DMS79 treated with DMSO at 0.1 percent for 48 hours (cell line): Measurements from ENCODE around the gene MICALL1.

Experiments
- DNase-seq: peaks from one replicate; lab custom pipeline; 2025; lab: John Stamatoyannopoulos, UW

The MICALL1 gene

DNA sequence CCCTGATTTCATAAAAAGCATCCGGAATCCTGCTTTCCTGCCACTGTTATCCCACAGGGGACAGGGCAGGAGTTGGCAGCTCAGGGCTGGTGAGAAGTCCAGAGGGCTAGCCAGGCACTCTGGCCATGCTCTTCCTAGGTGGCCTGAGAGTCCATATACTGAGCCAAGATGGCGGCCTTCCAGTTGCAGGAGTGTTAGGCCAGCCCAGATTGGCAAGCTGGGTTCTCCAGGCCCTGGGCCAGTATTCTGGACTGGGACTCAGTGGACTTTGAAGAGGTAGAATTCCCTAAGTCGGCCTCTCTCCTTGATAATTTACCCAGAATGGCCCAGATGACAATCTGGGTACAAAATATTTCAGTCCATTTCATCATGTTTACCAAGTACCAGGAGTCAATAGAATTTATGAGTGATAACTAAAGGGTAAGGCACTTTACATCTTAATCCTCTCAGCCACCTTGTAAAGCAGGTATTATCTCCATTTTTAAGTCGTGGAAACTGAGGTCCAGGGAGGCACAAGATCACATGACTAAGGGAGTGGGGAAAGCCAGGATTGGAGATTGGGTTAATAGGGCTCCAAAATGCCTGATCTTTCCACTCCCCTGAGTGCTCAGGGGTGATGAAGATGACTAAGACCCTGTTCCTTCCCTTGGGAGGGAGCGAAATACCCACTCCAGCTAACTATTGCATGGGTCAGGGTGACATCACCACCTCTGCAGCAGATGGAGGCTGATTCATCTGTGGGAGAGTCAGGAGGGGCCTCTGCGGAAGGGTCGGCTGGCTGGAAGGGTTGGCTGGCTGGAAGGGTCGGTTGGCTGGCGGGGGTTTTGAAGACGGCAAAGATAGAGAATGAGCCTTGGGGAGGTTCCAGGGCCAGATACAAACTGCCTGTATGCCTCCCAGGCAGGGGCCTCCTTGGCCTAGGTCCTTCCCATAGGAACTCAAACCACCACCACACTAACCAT, 1.2 kb upstream of the MICALL1 start:
- no peak for DNase-seq

DNA sequence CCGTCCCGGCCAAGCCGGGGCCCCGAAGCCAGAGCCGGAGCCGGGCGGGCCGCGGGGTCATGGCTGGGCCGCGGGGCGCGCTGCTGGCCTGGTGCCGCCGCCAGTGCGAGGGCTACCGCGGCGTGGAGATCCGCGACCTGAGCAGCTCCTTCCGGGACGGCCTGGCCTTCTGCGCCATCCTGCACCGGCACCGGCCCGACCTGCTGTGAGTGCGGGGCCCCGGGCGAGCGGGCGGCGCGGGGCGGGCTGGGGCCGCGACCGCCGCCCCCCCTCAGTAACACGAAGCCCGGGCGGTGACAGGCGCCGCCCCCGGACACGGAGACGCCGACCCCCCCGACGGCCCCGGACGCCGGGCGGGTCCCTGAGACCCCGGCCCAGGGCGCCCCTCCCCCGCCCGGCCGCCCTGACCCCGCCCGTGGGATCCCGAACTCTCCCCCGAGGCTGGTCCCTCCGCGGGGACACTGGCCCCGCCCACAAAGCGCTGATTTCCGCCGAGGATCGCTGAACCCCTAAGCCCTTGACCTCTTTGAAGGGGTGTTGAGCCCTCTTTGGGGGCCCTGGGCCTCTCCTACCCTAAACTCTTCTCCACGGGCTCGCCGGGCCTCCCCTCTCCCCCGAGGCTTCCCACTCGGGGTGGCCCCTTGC, 389 bp downstream of the MICALL1 start:
- no peak for DNase-seq

DNA sequence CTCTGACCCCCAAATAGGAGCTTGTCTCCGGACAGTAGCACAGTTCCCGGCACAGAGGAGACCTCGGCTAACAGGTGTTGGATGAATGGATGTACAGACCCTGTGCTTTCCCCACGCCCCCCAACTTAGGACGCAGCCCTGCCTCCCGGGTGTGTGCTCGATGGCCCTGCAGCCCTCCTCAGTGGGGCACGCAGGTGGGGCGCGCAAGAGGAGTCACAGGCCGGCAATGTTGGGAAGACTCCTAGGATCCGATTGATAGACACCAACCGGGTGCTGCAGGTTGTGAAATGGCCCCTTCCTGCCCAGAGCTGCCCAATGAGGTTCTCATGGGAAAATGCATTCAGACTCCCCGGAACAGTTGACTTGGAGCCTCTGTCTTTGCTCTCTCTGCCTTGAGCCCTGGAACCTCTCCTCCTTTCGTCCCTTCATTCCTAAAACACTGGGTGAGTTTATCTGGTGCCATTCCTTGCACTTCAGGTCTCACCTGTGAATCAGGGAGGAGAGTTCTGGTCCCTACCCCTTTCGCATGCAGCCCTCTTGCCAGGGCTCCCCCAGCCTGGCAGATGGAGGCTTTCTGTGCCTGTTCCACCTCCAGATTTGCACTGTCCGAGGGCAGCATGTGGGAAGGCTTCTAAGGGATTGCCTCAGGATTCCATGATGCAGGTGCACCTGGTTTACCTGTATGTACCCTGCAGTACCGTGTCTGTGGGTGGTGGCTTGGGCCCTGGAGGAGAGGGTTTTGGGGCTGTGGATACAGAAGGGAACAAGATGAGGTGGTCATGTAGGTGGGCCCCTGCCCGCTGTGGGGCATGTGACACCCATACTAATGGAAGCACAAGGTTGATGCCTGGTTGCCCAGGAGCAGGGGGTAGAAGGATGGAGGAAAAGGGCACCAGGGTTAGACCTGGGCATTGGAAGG, 1.2 kb downstream of the MICALL1 start:
- no peak for DNase-seq

DNA sequence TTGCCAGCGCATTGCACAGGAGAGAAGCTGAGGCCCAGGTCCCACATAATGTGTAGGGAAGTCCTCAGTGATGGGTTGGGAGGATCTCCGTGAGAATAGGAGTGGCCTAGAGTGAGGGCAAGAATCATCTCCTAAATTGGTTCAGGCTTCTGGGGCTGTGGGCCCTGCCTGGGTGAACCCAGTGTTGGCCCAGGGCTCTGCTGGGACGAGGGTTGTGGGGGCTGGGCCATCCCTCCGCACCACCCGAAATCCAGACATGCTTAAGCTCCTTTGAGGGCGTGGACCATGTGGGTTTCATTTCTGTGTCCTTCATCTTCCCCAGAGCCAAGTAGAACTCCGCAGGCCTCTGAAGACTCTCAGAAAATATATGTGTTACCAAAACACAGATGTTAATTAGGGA, 3.7 kb downstream of the MICALL1 start:
- no peak for DNase-seq

DNA sequence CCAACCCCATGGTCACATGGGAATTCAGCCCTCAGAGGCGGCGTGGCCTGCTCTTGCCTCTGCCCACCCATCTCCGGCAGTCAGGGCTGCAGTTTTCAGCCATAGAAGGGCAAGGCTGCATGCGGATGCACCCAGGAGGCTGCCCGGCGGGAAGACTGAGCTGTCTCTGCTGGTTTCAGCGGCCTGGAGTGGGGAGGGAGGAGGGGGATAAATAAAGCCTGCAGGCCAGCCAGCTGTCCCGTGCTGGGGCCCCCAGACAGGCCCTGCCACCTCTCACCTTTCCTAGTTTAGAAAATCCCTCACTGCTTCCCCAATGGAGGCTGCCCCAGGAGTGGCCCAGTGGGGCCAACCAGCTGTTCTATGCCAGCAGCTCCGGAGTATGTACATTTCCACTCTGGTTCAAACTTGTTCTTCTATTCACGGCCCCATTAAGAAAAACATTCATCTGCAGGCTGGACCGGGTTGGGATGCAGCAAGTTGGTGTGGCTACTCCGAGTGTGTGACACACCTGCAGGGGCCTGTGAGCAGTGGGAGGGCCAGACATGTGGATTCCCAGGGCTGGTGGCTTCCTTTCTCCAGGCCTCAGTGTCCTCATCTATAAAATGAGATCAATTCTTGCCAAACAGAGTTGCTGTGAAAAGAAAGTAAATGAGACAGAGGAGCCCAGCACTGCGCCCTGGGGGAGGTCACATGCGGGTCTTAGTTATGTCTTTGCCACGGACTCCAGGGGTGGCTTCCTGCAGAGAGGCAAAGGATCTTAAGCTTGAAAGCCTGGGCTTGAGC, 5.0 kb downstream of the MICALL1 start:
- DNase-seq, result no peak

DNA sequence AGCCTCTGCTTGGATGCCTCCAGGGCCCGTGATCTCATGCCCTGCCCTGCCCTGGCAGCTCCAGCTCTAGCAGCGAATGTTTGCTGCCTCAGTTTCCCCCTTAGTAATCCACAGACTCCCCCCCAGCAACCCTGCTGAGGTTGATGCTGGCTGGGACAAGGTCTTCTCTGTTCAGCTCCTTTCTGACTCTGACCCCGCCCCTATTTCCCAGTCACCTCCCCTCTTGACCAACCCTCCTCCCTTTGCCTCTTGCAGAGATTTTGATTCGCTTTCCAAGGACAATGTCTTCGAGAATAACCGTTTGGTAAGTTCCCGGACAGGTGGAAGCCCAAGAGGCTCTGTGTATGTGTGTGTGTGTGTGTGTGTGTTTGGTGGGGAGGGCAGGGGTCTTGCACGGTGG, 5.6 kb downstream of the MICALL1 start:
- DNase-seq, result no peak

DNA sequence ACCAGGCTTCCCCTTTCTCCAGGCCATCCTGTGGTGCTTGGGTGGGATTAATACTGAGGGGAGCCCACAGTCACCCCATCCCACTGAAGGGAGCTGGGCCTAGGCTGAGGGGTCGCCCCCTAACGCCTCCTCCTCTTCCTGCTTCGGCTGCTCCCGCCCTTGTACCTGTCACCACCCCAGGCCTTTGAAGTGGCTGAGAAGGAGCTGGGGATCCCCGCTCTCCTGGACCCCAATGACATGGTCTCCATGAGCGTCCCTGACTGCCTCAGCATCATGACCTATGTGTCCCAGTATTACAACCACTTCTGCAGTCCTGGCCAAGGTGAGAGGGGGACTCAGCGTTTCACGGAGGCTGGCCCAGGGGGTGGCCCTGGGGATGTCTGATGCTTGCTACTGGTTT, 6.1 kb downstream of the MICALL1 start:
- DNase-seq, result no peak

DNA sequence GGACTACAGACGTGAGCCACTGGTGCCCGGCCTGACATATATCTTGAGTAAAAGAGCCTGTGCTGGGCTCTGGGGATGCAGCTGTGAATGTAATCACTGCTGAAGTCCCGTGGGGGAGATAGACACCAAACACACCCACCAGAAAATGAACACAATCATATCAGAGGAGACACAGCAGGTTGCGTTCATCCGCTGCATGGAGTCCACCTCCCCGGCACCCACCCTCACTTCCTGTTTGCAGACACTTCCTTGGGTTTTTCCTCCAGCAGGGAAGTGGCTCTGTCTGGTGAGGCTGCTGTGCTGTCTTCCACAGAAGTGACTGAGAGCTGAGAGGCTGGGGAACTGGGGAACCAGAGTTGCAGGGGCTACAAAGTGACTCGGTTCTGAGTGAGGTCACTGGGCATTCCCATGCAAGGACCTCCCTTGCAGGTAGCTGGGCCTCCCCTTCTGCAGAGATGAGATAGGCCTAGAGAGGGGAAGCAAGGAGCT, 7.2 kb downstream of the MICALL1 start:
- DNase-seq, result no peak

DNA sequence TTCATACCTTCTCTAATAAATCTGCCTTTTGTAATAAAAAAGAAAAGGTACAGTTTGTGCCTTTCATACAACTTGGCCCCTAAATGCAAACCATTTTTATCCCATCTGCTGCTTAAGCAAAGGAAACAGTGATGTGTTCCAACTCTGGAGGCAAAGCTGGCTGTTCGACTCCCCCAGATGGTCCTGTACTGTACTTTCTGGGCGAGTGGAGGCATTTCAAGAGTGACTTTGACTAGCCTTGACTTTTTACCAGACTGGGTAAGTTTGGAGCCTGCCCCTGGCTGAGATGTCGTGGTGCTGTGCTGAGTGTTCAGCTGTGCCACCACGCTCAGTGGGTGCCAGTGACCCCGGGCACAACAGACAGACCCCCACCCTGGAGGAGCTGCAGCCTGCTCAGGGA, 10.2 kb downstream of the MICALL1 start:
- DNase-seq, result no peak

DNA sequence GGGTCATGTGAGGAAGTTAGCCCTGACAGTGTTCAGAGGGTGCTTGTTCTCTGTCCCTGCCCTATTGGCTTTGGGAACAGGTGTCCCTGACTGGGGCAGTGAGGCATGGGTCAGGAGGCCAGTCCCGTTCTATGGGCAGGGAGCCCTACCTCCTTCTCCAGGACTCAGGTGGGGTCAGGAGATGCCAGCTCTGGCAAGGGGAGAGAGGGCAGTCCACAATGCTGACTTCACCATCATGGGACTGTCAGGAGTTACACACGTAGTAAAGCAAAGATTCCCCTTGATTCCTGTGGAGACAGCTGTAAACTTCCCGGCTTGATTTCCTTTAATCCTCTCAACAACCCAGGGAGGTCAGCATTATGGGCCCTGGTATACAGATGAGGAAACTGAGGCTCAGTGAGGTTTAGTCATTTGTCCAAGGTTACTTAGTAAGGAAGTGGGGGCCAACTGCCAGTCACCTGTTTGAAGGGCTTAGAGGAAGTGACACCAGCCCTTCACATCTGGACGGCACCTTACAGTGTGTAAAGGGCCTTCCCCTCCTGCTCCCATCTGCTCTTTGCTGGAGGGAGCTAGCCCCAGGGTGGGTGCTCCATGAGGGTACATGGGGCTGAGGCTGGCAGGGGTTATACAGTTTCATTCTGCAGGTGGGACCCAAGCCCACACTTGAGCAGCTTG, 11.9 kb downstream of the MICALL1 start:
- DNase-seq, result no peak

DNA sequence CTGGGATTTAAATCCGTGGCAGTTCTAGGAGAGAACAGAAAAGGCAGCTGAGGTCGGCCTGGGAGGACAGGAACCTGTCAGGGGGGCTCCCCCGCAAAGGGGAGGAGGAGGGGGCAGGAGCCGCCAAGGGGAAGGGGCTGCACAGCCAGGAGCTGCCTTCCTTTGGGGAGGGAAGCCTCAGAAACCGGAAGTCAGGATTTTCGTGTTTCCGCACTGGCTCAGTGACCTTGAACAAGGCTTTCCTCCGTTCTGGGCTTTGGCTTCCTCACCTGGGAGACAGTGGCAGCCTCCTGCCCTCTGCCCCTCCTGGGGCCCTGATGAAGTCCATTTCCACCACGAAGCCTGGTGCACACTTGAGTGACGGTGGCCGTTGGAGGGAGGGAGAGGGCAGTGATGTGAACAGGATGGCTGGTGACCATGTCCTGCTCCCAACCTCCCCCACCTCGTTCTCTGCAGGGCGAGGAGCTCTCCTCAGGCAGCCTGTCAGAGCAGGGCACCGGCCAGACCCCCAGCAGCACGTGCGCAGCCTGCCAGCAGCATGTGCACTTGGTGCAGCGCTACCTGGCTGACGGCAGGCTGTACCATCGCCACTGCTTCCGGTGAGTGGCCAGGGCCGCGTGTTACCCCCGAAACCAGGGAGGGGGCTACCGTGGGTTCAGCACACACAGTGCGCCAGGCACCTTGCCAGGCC, 12.6 kb downstream of the MICALL1 start:
- DNase-seq, result no peak

DNA sequence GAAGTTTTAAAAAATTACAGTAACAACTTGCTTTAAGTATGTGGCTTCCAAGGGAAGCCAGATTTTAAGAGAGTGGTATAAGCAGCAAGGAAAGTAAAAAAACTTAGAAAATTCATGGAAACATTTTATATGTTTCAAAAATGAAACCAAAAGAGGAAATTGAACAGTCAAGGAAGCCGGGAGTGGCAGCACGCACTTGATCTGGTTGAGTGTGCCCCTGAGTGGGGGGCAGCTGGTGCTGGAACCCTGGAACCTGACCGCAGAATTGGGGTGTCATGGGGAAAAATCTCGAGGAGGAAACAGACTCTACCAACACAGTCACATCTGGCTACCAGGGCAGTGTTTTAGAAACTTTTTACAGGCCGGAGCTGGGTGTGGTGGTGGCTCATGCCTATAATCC, 14.0 kb downstream of the MICALL1 start:
- no peak for DNase-seq

DNA sequence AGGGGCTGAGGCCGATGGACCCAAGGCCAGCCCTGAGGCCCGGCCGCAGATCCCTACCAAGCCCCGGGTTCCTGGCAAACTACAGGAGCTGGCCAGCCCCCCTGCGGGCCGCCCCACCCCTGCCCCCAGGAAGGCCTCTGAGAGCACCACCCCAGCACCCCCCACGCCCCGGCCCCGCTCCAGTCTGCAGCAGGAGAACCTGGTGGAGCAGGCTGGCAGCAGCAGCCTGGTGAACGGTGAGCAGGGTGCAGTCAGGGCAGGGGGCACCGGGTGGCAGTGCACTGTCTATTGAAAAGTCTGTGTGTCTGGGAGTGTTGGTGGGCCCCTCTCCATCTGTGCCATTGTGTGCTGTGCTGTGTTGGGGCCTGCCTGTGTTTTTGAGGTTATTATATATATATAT, 16.1 kb downstream of the MICALL1 start:
- no peak for DNase-seq

DNA sequence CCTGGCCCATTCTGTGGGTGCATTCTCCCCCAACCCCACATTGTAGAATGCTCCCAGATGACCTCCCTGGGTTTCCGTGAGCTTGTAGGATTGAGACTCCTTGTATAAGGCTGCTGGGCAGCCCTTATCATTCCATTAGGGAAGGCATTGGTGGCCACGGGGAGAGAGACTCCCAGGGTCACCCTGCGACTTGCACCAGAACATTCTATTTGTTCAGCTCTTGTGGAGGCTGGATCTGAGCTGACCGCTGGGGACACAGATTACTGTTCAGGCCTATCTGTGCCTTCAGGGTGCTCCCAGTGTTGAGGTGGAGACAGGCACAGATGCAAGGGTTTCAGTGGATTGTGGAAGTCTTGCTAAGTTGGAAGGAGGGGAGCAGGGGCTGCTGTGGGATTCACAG, 17.8 kb downstream of the MICALL1 start:
- DNase-seq, result no peak

DNA sequence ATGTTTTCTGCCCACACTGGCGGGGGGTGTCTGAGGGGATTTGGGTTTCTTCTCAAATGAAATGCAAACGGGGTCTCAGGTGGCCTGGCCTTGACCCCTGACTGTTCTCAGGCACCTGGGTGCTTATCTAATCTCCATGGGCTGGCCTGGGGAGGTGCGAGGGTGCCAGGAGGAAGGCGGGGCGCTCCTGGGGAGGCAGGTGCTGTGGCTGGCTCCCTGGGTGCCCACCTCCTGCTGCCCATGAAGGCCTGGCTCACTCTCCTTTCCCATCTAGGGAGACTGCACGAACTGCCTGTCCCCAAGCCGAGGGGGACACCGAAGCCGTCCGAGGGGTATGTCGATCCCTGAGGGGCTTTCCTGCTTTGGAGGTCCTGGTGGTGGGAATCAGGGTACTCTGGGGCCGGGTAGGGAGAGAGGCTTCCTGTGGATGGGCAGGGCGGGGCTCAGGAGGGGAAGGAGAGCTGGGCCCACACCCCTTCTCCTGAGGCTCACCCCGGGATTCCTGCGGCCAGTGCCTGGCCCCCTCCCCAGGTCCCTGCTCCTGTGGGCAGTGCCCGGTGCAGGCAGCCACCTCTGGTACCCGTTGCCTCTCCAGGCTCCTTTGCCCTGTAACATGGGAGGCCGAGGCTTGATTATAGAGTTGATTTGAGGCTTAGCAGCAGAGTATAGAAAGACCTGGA, 18.4 kb downstream of the MICALL1 start:
- no peak for DNase-seq

DNA sequence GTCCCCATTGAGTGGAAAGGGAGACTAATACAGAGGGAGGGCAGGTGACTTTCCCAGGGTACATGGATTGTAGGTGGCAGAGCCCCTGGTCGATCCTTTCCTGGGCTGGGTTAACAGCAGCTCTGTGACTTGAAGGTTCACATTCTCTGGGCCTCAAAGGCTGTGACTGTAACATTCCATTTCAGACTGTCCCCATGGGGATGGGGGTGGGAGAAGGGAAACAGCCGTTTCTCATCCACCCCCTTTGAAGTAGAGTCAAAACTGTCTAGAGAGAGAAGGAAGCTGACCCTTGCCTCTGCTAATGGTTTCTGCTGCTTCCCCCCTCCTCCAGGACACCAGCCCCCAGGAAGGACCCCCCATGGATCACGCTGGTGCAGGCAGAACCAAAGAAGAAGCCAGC, 19.2 kb downstream of the MICALL1 start:
- DNase-seq, result no peak

DNA sequence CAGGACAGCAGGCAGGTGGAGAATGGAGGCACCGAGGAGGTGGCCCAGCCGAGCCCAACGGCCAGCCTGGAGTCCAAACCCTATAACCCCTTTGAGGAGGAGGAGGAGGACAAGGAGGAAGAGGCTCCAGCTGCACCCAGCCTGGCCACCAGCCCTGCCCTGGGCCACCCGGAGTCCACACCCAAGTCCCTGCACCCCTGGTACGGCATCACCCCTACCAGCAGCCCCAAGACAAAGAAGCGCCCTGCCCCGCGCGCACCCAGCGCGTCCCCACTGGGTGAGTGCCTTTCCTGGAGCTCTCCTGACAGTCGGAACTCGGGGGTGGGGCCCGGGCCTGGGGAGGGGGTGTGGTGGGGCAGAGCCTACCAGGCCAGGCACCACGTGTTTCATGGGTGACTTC, 19.7 kb downstream of the MICALL1 start:
- no peak for DNase-seq

DNA sequence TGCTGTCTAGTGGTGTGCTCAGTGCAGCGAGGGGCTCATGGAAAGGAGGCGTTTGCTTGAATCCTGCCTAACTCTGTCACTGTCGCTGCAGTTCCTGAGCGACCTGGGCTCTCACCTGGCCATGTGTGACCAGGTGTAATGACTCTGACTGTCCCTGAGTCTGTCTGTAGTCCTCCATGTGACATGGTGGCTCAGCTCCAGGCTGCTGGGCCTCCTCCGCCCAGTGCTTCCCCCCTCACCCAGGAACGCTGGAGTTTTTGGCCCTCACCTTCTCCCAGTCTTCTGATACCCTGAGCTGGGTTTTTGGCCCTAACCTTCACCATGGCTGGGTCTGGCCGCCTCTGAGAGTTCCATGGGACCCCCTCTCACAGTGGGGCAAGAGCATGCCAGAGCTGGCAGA, 20.3 kb downstream of the MICALL1 start:
- no peak for DNase-seq

DNA sequence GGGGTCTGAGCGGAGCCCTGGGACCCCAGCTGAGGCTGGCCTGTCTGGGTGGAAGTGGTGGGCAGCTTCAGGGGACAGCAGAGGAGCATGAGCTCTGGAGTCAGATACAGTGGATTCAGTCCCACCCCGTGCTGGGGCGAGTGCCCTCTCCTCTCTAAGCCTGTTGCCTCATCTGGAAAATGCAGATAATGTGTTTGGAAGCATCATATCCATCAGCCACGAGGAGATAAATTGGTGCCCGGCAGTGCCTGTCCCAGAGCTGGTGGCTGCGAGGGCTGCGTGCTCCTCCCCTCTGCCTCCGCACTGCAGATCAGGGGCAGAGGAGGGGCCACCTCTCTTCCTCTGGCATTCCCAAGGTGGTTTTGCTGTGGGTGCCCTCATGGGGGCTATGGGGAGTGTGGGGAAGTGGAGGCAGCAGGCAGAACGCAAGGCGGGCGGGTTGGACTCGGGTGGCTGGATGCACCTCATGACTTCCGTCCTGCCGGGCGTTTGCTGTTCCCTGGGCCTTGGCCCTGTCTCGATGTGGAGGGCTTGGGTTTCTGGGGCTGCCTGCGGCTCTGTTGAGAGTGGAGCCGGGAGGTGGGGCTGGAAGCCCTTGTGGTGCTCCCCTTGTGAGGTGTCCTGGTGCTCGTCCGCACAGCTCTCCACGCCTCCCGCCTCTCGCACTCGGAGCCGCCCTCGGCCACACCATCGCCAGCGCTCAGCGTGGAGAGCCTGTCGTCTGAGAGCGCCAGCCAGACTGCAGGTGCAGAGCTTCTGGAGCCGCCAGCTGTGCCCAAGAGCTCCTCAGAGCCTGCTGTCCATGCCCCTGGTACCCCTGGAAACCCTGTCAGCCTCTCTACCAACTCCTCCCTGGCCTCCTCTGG, 20.9 kb downstream of the MICALL1 start:
- DNase-seq, result no peak
